GM13977 (cell line): ENCODE data around the gene HSF2BP.
"Not testable (repeated sequence)": the region's sequence is repeated elsewhere in the genome, so short reads cannot be mapped to it uniquely, and the experiment has no call there.

Source experiments
- DNase-seq: peaks from one replicate; pipeline ENCODE4 v3.0.0; 2012; ENCODE audit warnings: low spot score
- in situ Hi-C: fragments of 300-500 bp; cut with MboI; formaldehyde crosslinking; loops from one replicate; pipeline ENCODE4 v1.12.0; 2022; ENCODE audit warnings: low sequenced_read_pairs, low pct_unique_long_range_greater_than_20kb, mixed read lengths, inconsistent platforms; ENCODE audit not compliant: unreplicated experiment
- TF ChIP-seq, protein P1 (sequence below): IDR thresholded peaks from 2 replicates; pipeline ENCODE4 v1.5.1; 2012; ENCODE audit warnings: mild to moderate bottlenecking, control low read depth; ENCODE audit not compliant: insufficient read depth; ENCODE audit errors: extremely low read depth, missing control alignments

HSF2BP gene

DNA sequence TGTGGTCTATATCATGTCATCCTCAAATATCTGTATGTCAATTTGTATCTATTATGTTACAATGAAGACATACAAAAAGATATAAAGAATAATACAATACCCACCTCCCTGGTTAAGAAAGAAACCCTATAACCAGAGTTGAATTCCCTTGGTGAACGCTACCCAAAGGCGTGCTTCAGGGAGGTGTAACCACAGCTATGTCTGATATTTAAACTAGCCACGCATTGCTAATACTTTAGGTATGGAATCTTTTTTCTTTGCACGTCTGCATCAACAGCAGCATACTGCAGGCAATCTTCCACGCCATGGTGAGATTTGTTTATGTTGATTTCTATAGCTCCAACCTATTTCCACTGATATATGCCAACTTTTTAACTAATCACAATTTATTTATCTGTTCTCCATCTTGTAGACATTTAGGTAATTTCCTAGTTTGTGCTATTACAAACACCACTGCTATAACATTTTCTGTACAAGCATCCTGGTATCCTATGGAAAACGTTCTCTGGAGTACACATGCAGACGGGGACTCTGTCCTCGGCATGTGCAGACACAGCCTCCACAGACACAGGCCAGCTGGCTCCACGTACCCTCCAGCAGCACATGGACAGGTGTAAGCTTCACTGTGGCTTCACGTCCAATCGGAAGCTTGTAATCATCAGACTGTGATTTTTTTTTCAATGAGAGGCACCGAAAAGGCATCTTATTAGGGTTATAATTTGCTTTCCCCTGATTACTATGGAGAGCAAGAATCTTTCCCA is 58.5 kb downstream of the HSF2BP start:
- DNase-seq, result no peak
- TF ChIP-seq, protein P1, sequence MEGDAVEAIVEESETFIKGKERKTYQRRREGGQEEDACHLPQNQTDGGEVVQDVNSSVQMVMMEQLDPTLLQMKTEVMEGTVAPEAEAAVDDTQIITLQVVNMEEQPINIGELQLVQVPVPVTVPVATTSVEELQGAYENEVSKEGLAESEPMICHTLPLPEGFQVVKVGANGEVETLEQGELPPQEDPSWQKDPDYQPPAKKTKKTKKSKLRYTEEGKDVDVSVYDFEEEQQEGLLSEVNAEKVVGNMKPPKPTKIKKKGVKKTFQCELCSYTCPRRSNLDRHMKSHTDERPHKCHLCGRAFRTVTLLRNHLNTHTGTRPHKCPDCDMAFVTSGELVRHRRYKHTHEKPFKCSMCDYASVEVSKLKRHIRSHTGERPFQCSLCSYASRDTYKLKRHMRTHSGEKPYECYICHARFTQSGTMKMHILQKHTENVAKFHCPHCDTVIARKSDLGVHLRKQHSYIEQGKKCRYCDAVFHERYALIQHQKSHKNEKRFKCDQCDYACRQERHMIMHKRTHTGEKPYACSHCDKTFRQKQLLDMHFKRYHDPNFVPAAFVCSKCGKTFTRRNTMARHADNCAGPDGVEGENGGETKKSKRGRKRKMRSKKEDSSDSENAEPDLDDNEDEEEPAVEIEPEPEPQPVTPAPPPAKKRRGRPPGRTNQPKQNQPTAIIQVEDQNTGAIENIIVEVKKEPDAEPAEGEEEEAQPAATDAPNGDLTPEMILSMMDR, result no peak
- in situ Hi-C loops, result no loop called here

DNA sequence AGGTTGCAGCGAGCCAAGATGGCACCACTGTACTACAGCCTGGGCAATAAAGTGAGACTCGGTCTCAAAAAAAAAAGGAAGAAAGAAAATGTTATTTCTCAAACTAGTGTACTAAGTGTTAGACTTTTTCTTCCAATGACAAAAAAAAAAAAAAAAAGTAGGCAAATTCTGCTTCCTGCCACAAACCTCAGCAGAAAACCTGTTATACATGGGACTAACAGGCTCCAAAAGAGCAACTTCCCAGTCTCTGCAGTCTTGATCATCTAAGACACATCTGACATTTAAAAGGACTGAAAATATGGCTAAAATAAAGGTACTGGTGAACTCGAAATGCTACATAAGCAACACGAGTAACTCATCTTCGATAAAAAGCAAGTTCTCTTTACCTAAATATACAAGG is 59.6 kb downstream of the HSF2BP start:
- TF ChIP-seq, protein P1, result no peak
- no peak for DNase-seq
- in situ Hi-C loops, result no loop called here

DNA sequence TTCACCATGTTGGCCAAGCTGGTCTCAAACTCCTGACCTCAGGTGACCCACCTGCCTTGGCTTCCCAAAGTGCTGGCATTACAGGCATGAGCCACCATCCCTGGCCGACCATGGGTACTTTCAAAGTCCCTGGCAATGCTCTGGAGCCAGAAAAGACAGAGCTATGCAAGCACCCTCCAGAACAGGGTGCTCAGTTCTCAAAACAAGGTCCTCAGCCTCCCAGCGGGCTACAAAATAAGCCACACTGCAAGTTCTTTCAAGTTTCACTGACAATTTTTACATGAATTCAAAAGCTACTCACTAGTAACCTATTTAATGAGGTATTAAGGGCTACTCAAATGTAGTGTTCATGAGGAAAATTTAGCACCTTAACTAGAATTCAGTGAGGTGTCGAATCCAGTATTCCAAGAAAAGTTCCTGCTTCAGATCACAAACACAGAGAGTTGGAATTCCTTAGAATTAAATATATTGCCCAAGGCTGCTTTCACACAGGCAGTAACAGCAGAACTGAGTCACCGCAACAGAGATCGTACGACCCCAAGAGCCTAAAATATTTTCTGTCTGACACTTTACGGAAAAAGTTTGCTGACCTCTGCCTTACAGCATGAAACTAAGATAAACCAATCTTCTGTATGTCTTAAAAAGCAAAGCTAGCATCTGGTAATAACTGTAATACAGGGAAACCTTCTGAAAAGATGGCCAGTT is 60.7 kb downstream of the HSF2BP start:
- TF ChIP-seq, protein P1, result no peak
- in situ Hi-C loops, result no loop called here
- DNase-seq, result no peak

DNA sequence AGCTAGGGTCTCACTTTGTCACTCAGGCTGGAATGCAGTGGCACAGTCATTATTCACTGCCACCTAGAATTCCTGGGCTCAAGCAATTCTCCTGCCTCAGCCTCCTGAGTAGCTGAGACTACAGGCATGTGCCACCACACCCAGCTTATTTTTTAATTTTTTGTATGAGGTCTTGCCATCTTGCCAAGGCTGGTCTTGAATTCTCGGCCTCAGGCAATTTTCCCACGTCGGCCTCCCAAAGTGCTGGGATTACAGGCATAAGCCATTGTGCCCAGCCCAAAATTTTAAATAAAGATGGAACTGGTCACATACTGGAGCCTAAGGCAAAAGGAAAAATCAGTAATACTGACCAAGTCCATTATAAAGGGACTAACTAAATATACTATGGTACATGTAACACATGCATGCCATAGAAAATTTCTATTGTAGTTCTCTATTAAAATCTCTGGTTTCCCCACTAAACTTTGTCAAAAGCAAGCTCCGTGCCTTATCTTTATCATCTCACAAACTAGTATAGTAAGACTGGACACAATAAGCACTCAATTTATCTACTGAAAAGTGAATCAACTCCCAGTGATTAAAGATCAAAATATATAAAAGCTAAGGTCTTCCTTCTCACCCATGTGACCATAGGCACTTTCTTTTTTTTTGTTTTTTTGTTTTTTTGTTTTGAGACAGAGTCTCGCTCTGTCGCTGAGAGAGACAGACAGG is 61.6 kb downstream of the HSF2BP start:
- TF ChIP-seq, protein P1, result no peak
- no peak for DNase-seq
- in situ Hi-C loops, result no loop called here

DNA sequence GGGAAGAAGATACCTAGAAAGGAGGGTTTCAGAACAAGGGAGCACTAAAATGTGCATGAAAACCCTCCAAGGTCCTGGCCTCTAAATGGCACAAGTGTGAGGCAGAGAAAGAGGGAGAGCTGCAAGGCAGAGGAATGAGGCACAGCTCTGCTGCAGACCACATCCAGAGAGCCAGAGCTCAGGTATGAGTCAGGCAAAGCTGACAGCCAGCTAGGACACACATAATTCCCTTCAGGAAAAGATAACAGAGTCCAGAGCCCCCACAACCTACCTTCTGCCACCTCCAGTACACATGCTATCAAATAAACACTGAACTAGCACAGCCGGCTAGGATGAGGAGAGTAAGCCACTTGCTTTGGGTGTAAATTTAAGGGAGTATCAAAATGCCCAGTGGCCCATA is 62.2 kb downstream of the HSF2BP start:
- DNase-seq, result no peak
- in situ Hi-C loops, result no loop called here
- TF ChIP-seq, protein P1, result no peak

DNA sequence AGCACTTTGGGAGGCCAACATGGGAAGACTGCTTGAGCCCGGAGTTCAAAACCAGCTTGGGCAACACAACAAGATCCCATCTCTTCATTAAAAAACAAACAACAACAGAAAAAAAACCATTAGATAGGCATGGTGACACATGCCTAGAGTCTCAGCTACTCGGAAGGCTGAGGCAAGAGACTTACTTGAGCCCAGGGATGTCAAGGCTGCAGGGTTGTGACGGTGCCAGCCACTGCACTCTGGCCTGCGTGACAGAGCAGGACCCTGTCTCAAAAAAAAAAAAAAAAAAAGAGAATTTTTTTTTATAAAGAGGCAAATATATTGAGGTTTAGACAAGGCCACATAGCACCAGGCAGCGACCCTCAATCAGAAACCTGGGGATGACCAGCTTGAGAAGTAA is 62.7 kb downstream of the HSF2BP start:
- TF ChIP-seq, protein P1, result no peak
- in situ Hi-C loops, result no loop called here
- DNase-seq, result no peak

DNA sequence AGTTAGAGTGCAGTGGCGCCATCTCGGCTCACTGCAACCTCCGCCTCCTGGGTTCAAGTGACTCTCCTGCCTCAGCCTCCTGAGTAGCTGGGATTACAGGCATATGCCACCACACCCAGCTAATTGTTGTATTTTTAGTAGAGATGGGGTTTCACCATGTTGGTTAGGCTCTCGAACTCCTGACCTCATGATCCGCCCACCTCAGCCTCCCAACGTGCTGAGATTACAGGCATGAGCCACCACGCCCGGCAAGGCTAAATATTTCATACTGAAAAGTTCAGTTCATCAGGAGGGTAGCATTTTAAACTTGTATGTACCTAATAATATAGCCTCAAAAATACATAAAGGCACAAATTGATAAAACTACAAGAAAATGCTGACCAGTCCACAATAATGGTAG is 63.5 kb downstream of the HSF2BP start:
- in situ Hi-C loops, DNase-seq: not testable (repeated sequence)
